ENCODE measurements around the gene P2RX3. TPM values are rescaled to one million over a fixed set of nuclear protein-coding genes. Genes with fewer than 3 reads are reported as not detected.

Gene P2RX3
- total RNA-seq, 1 experiment from 2014 or later = 0.15 TPM

GRCh38 chr11:57300785-57301184, 37.4 kb upstream of the P2RX3 start:
- Histone ChIP-seq H3K18ac (ENCODE audit: insufficient read length, low read depth, low read length) (no peak overlapping the region), H3K9me3 (ENCODE audit: control insufficient read depth, low read depth, low read length) (no peaks in the 10 kb centered on the region)

More at GRCh38 chr11:57300785-57301184, 37.4 kb upstream of the P2RX3 start:
- Histone ChIP-seq H3K56ac (ENCODE audit: insufficient read length, low read depth, low read length) (no peak overlapping the region), H2AFZ (ENCODE audit: low read length) (no peak overlapping the region), H3K14ac (ENCODE audit: insufficient read depth, low read length) (no peak overlapping the region), H3K23ac (ENCODE audit: insufficient read length, low read depth, low read length) (no peak overlapping the region), H2BK12ac (ENCODE audit: insufficient read length, low read depth, low read length) (no peak overlapping the region), H4K8ac (replicated peaks; ENCODE audit: insufficient read length, low read depth, low read length) (no peak overlapping the region), H3T11ph (ENCODE audit: low read length) (no peak overlapping the region), H3K9ac (ENCODE audit: extremely low read depth, insufficient read length, low read length) (no peak overlapping the region), H4K20me1 (ENCODE audit: control insufficient read depth, insufficient read depth, insufficient read length) (no peaks in the 10 kb centered on the region), H2AK5ac (ENCODE audit: insufficient read length, low read length) (no peak overlapping the region), H3K79me2 (ENCODE audit: insufficient read depth, low read length) (0 out of 2 replicates have a peak, but pooled peaks cover 3% of the 10 kb centered on the region), H3K27ac (ENCODE audit: insufficient read length, low read depth, low read length) (no peak overlapping the region), H3K4ac (ENCODE audit: low read depth, low read length) (no peak overlapping the region), H3K23me2 (ENCODE audit: insufficient read length, low read depth, low read length, poor library complexity, severe bottlenecking) (no peaks in the 10 kb centered on the region), H3K4me2 (ENCODE audit: insufficient read depth, insufficient read length, low read length) (no peak overlapping the region), H4K91ac (ENCODE audit: insufficient read length, low read depth, low read length) (no peak overlapping the region), H3K27me3 (ENCODE audit: insufficient read depth, low read length) (no peaks in the 10 kb centered on the region), H4K5ac (ENCODE audit: insufficient read length, low read depth, low read length) (no peak overlapping the region), H2BK5ac (ENCODE audit: insufficient read length, low read length) (no peak overlapping the region), H3K79me1 (ENCODE audit: insufficient read depth, low read depth, low read length, poor library complexity, severe bottlenecking) (no peaks in the 10 kb centered on the region), H3K4me1 (ENCODE audit: insufficient read depth, low read length) (no peaks in the 10 kb centered on the region), H2BK20ac (ENCODE audit: low read depth, low read length, poor library complexity, severe bottlenecking) (no peak overlapping the region), H2BK120ac (ENCODE audit: low read depth, low read length, poor library complexity, severe bottlenecking) (no peak overlapping the region), H2BK15ac (ENCODE audit: low read depth, low read length) (no peak overlapping the region)
- no peak for TF ChIP-seq CTCF (conservative IDR thresholded peaks at IDR 0.05)
- no peaks in the 10 kb centered on the region for H3K27me3 Mint-ChIP-seq (ENCODE audit: low read depth)
- peaks cover 9 to 21% of the 10 kb centered on the region in 2 experiments; a peak in 3 of 4 replicates for H3K4me1 Mint-ChIP-seq
- WGBS (ENCODE audit: extremely low coverage, insufficient read length, low lambda C conversion rate) = no CpG with 5 or more reads among the region's 10 CpGs
- peaks cover 10 to 17% of the 10 kb centered on the region in 2 experiments for H3K9me3 Mint-ChIP-seq
- H3K36me3 Mint-ChIP-seq (ENCODE audit: insufficient read depth in 1 of 3, low read depth in 3 of 3) = peaks cover 72 to 75% (median 74%) of the 10 kb centered on the region in 3 experiments
- no peak overlapping the region for H3K4me3 Mint-ChIP-seq
- no peak overlapping the region for H3K27ac Mint-ChIP-seq
- no peak for DNase-seq

All from H9 (cell line).